ENCODE results near the gene VEGFB. TPM values are rescaled to one million over a fixed set of nuclear protein-coding genes. Genes with fewer than 3 reads are reported as not detected.

Gene VEGFB
- total RNA-seq, 1 experiment from 2014 or later = 47.5 TPM

DNA sequence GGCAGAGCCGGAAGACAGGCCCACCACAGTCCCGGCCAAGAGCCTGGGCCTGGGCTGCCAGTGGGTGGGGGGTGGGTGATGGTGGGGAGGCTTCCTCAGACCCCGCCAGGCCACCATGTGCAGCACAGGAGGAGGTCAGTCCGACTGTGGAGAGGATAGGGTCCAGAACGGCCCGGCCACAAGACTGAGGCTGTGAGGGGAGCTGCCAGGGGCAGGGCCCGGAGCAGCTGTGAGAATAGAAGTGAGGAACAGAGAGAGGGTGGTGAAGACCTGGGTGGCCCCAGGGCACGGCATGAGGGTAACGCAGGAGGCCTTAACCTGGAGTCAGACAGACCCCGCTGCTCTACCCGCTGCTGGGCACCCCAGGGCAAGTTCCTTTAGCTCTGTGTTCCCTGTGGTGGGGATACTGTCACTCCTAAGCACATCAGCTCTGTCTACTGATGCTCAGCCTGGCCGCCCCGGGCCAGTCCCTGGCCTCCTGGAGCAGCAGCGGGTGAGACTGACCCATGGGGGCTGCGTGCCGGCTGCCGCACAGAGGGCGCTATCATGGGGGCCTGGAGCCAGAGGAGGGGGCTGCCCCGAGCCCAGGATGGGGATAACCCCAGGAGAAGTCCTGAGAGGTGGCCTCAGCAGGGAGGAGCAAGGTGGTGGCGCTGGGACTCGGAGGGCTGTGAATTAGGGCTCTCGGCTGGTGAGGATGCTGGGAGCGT lies 26.1 kb upstream of the VEGFB start (continued):
- TF ChIP-seq POLR2A (IDR thresholded peaks at IDR 0.05; ENCODE audit: borderline replicate concordance, extremely low read depth, insufficient read depth, insufficient read length) = no peak
- no peak for TF ChIP-seq POLR2AphosphoS5 (IDR thresholded peaks at IDR 0.05; ENCODE audit: low read depth, low read length)
- no peak for TF ChIP-seq ELF1 (IDR thresholded peaks at IDR 0.05; ENCODE audit: borderline replicate concordance, low read depth)
- TF ChIP-seq CEBPB (IDR thresholded peaks at IDR 0.05; ENCODE audit: low read depth) = no peak
- TF ChIP-seq, protein P1, sequence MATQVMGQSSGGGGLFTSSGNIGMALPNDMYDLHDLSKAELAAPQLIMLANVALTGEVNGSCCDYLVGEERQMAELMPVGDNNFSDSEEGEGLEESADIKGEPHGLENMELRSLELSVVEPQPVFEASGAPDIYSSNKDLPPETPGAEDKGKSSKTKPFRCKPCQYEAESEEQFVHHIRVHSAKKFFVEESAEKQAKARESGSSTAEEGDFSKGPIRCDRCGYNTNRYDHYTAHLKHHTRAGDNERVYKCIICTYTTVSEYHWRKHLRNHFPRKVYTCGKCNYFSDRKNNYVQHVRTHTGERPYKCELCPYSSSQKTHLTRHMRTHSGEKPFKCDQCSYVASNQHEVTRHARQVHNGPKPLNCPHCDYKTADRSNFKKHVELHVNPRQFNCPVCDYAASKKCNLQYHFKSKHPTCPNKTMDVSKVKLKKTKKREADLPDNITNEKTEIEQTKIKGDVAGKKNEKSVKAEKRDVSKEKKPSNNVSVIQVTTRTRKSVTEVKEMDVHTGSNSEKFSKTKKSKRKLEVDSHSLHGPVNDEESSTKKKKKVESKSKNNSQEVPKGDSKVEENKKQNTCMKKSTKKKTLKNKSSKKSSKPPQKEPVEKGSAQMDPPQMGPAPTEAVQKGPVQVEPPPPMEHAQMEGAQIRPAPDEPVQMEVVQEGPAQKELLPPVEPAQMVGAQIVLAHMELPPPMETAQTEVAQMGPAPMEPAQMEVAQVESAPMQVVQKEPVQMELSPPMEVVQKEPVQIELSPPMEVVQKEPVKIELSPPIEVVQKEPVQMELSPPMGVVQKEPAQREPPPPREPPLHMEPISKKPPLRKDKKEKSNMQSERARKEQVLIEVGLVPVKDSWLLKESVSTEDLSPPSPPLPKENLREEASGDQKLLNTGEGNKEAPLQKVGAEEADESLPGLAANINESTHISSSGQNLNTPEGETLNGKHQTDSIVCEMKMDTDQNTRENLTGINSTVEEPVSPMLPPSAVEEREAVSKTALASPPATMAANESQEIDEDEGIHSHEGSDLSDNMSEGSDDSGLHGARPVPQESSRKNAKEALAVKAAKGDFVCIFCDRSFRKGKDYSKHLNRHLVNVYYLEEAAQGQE (IDR thresholded peaks at IDR 0.05; ENCODE audit: low read depth) = no peak
- no peak for TF ChIP-seq RAD21 (IDR thresholded peaks at IDR 0.05; ENCODE audit: low read depth)
- TF ChIP-seq EZH2phosphoT487 (IDR thresholded peaks at IDR 0.05; ENCODE audit: borderline replicate concordance) = no peak
- TF ChIP-seq SIN3A (IDR thresholded peaks at IDR 0.05; ENCODE audit: low read depth) = no peak

DNA sequence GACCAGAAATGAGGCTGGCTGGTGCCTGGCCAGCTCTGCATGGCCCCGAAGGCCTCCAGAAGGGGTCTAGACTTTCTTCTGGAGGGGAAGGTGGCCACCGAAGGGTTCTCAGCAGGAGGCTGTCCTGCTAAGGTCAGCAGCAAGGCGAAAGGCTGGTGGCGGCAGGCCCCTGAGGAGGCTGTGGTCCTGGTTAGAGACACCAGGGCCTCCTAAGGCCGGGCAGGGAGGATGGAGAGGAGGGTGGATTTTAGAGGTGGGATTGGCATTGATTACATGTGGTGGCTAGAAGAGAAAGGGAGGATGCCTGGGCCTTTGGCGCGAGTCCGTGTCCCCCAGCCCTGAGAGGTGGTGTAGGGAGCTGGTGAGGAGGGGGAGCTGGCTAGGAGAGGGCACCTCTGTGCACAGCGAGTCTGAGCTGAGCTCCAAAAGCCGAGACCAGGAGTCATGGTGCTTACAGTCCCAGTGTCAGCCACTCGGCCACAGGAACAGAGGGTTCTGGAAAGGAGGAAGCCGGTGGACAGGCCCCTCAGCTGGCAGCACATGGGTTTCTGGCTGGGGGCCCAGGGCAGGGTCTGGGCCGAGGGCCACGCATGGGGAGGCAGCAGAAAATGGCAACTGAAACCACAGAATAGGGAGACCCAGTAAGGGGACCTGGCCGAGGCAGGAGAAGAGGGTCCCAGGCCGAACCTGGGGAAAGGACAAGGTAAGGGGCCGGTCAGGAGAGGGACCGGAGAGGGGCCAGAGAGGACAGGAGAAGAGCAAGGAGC lies 25.4 kb upstream of the VEGFB start:
- no peak overlapping the region for H3K9ac ChIP-seq (ENCODE audit: low read length)

More for the DNA sequence above, 25.4 kb upstream of the VEGFB start:
- TF ChIP-seq ZFX (IDR thresholded peaks at IDR 0.05) (no peak), YY1 (IDR thresholded peaks at IDR 0.05; ENCODE audit: extremely low read depth, insufficient replicate concordance, low read depth, low read length) (no peak), JUND (IDR thresholded peaks at IDR 0.05) (no peak), FOSL1 (IDR thresholded peaks at IDR 0.05; ENCODE audit: low read depth) (no peak), POLR2A (IDR thresholded peaks at IDR 0.05; ENCODE audit: borderline replicate concordance, extremely low read depth, insufficient read depth, insufficient read length) (no peak), POLR2AphosphoS5 (IDR thresholded peaks at IDR 0.05; ENCODE audit: low read depth, low read length) (no peak)
- TF ChIP-seq, protein P2, sequence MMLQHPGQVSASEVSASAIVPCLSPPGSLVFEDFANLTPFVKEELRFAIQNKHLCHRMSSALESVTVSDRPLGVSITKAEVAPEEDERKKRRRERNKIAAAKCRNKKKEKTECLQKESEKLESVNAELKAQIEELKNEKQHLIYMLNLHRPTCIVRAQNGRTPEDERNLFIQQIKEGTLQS (IDR thresholded peaks at IDR 0.05) = no peak
- Histone ChIP-seq H3K4me1 (ENCODE audit: control insufficient read depth in 1 of 2, insufficient read depth in 2 of 2, low read length in 2 of 2) (peaks cover 0 to 7% of the 10 kb centered on the region in 2 experiments; a peak in 1 of 4 replicates), H3K27me3 (ENCODE audit: insufficient read depth, low read length) (no peaks in the 10 kb centered on the region), H3K4me3 (replicated peaks in 1 of 2; ENCODE audit: low read depth in 1 of 2, low read length in 2 of 2) (no peak overlapping the region), H3K9me3 (ENCODE audit: control insufficient read depth in 1 of 2, insufficient read depth in 1 of 2, low read depth in 1 of 2, low read length in 2 of 2) (no peaks in the 10 kb centered on the region), H3K36me3 (ENCODE audit: control insufficient read depth in 1 of 2, insufficient read depth in 2 of 2, low read length in 2 of 2) (peaks cover 14 to 16% of the 10 kb centered on the region in 2 experiments), H3K9me2 (ENCODE audit: insufficient read depth) (no peaks in the 10 kb centered on the region), H4K20me1 (ENCODE audit: insufficient read depth) (no peaks in the 10 kb centered on the region), H3K27ac (ENCODE audit: low read depth, low read length) (no peak overlapping the region), H2AFZ (ENCODE audit: low read depth, low read length, poor library complexity, severe bottlenecking) (no peak overlapping the region), H3K79me2 (ENCODE audit: insufficient read depth, low read length) (peaks cover 4% of the 10 kb centered on the region; the same call in 1 of the 2 replicates), H3K4me2 (ENCODE audit: low read length) (no peak overlapping the region)
- CTCF ChIA-PET = no interaction called here
- no peak for ATAC-seq
- DNase-seq (ENCODE audit: low read depth, low spot score) = no peak
- intact Hi-C loops (cut with micrococcal nuclease) = no loop called here
- POLR2A ChIA-PET = no interaction called here
- RAD21 ChIA-PET (ENCODE audit: low non-redundant PET in 1 of 2, low total read pairs in 2 of 2, uncharacterized antibody in 2 of 2, unreplicated experiment in 2 of 2) = no interaction called here
- BruUV-seq (replicated peaks) = no TSS peak
